WTC11 (cell line): ENCODE measurements around the gene THAP6.
"Not testable (repeated sequence)": the region's sequence is repeated elsewhere in the genome, so short reads cannot be mapped to it uniquely, and the experiment has no call there.

Source experiments
- EMX1 ChIP-seq: fragments of 250-450 bp; sonication (Bioruptor Pico); IDR thresholded peaks from 2 replicates; pipeline ENCODE4 v1.8.0; 2021; ENCODE audit warnings: mild to moderate bottlenecking
- ESRRA ChIP-seq: sonication (generic); formaldehyde crosslinking; IDR thresholded peaks from 2 replicates; pipeline ENCODE4 v1.8.1; 2022; ENCODE audit warnings: mild to moderate bottlenecking, missing genetic modification reagents, borderline replicate concordance
- FOXP1 ChIP-seq: sonication (generic); formaldehyde crosslinking; IDR thresholded peaks from 2 replicates; pipeline ENCODE4 v1.8.0; 2022; ENCODE audit warnings: missing genetic modification reagents, mild to moderate bottlenecking, moderate library complexity, borderline replicate concordance
- JUN ChIP-seq: sonication (generic); formaldehyde crosslinking; IDR thresholded peaks from 2 replicates; pipeline ENCODE4 v1.8.0; 2023; ENCODE audit warnings: mild to moderate bottlenecking, missing genetic modification reagents
- KAT7 ChIP-seq: sonication (generic); formaldehyde crosslinking; IDR thresholded peaks from 2 replicates; pipeline ENCODE4 v1.8.1; 2023; ENCODE audit warnings: missing genetic modification reagents, mild to moderate bottlenecking, borderline replicate concordance
- TCF7 ChIP-seq: sonication (generic); formaldehyde crosslinking; IDR thresholded peaks from 2 replicates; pipeline ENCODE4 v1.8.0; 2022; ENCODE audit warnings: mild to moderate bottlenecking, low read depth, missing genetic modification reagents, moderate library complexity
- ZNF263 ChIP-seq: sonication (generic); formaldehyde crosslinking; IDR thresholded peaks from 2 replicates; pipeline ENCODE4 v1.8.1; 2022; ENCODE audit warnings: low read depth, mild to moderate bottlenecking, moderate library complexity, missing genetic modification reagents
- TF ChIP-seq, protein P1 (sequence below): fragments of 200-600 bp; IDR thresholded peaks from 2 replicates; pipeline ENCODE4 v1.8.0; 2022; ENCODE audit warnings: antibody characterized with exemption
- TF ChIP-seq, protein P2 (sequence below): sonication (generic); formaldehyde crosslinking; IDR thresholded peaks from 2 replicates; pipeline ENCODE4 v1.8.1; 2023; ENCODE audit warnings: mild to moderate bottlenecking, missing genetic modification reagents, moderate library complexity
- TF ChIP-seq, protein P3 (sequence below): sonication (generic); formaldehyde crosslinking; IDR thresholded peaks from 2 replicates; pipeline ENCODE4 v1.8.1; 2023; ENCODE audit warnings: mild to moderate bottlenecking, moderate library complexity, missing genetic modification reagents
- TF ChIP-seq, protein P4 (sequence below): sonication (generic); formaldehyde crosslinking; IDR thresholded peaks from 2 replicates; pipeline ENCODE4 v1.8.1; 2022; ENCODE audit warnings: low read depth, mild to moderate bottlenecking, moderate library complexity, missing genetic modification reagents, borderline replicate concordance
- TF ChIP-seq, protein P5 (sequence below): sonication (generic); formaldehyde crosslinking; IDR thresholded peaks from 2 replicates; pipeline ENCODE4 v1.8.1; 2023; ENCODE audit warnings: mild to moderate bottlenecking, missing genetic modification reagents
- TF ChIP-seq, protein P6 (sequence below): sonication (generic); formaldehyde crosslinking; IDR thresholded peaks from 2 replicates; pipeline ENCODE4 v1.8.0; 2023; ENCODE audit warnings: mild to moderate bottlenecking, missing genetic modification reagents

DNA sequence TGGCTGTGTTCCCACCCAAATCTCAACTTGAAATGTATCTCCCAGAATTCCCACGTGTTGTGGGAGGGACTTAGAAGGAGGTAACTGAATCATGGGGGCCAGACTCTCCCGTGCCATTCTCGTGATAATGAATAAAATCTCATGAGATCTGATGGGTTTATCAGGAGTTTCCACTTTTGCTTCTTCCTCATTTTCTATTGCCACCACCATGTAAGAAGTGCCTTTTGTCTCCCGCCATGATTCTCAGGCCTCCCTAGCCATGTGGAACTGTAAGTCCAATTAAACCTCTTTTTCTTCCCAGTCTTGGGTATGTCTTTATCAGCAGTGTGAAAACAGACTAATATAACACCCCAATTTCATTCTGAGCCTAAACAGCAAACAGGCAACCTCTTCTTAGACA lies 4.7 kb upstream of the THAP6 start:
- TF ChIP-seq, protein P1, sequence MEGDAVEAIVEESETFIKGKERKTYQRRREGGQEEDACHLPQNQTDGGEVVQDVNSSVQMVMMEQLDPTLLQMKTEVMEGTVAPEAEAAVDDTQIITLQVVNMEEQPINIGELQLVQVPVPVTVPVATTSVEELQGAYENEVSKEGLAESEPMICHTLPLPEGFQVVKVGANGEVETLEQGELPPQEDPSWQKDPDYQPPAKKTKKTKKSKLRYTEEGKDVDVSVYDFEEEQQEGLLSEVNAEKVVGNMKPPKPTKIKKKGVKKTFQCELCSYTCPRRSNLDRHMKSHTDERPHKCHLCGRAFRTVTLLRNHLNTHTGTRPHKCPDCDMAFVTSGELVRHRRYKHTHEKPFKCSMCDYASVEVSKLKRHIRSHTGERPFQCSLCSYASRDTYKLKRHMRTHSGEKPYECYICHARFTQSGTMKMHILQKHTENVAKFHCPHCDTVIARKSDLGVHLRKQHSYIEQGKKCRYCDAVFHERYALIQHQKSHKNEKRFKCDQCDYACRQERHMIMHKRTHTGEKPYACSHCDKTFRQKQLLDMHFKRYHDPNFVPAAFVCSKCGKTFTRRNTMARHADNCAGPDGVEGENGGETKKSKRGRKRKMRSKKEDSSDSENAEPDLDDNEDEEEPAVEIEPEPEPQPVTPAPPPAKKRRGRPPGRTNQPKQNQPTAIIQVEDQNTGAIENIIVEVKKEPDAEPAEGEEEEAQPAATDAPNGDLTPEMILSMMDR, result not testable (repeated sequence)
- not testable (repeated sequence) for TF ChIP-seq ESRRA (CRISPR knock-in tag); KAT7 (CRISPR knock-in tag); EMX1; TCF7 (CRISPR knock-in tag); JUN; ZNF263 (CRISPR knock-in tag); FOXP1
- TF ChIP-seq, protein P2, sequence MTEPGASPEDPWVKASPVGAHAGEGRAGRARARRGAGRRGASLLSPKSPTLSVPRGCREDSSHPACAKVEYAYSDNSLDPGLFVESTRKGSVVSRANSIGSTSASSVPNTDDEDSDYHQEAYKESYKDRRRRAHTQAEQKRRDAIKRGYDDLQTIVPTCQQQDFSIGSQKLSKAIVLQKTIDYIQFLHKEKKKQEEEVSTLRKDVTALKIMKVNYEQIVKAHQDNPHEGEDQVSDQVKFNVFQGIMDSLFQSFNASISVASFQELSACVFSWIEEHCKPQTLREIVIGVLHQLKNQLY, result not testable (repeated sequence)
- TF ChIP-seq, protein P3, sequence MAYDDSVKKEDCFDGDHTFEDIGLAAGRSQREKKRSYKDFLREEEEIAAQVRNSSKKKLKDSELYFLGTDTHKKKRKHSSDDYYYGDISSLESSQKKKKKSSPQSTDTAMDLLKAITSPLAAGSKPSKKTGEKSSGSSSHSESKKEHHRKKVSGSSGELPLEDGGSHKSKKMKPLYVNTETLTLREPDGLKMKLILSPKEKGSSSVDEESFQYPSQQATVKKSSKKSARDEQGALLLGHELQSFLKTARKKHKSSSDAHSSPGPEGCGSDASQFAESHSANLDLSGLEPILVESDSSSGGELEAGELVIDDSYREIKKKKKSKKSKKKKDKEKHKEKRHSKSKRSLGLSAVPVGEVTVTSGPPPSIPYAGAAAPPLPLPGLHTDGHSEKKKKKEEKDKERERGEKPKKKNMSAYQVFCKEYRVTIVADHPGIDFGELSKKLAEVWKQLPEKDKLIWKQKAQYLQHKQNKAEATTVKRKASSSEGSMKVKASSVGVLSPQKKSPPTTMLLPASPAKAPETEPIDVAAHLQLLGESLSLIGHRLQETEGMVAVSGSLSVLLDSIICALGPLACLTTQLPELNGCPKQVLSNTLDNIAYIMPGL (CRISPR knock-in tag), result not testable (repeated sequence)
- TF ChIP-seq, protein P4, sequence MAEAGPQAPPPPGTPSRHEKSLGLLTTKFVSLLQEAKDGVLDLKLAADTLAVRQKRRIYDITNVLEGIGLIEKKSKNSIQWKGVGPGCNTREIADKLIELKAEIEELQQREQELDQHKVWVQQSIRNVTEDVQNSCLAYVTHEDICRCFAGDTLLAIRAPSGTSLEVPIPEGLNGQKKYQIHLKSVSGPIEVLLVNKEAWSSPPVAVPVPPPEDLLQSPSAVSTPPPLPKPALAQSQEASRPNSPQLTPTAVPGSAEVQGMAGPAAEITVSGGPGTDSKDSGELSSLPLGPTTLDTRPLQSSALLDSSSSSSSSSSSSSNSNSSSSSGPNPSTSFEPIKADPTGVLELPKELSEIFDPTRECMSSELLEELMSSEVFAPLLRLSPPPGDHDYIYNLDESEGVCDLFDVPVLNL (CRISPR knock-in tag), result not testable (repeated sequence)
- TF ChIP-seq, protein P5, sequence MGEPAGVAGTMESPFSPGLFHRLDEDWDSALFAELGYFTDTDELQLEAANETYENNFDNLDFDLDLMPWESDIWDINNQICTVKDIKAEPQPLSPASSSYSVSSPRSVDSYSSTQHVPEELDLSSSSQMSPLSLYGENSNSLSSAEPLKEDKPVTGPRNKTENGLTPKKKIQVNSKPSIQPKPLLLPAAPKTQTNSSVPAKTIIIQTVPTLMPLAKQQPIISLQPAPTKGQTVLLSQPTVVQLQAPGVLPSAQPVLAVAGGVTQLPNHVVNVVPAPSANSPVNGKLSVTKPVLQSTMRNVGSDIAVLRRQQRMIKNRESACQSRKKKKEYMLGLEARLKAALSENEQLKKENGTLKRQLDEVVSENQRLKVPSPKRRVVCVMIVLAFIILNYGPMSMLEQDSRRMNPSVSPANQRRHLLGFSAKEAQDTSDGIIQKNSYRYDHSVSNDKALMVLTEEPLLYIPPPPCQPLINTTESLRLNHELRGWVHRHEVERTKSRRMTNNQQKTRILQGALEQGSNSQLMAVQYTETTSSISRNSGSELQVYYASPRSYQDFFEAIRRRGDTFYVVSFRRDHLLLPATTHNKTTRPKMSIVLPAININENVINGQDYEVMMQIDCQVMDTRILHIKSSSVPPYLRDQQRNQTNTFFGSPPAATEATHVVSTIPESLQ (CRISPR knock-in tag), result not testable (repeated sequence)
- TF ChIP-seq, protein P6, sequence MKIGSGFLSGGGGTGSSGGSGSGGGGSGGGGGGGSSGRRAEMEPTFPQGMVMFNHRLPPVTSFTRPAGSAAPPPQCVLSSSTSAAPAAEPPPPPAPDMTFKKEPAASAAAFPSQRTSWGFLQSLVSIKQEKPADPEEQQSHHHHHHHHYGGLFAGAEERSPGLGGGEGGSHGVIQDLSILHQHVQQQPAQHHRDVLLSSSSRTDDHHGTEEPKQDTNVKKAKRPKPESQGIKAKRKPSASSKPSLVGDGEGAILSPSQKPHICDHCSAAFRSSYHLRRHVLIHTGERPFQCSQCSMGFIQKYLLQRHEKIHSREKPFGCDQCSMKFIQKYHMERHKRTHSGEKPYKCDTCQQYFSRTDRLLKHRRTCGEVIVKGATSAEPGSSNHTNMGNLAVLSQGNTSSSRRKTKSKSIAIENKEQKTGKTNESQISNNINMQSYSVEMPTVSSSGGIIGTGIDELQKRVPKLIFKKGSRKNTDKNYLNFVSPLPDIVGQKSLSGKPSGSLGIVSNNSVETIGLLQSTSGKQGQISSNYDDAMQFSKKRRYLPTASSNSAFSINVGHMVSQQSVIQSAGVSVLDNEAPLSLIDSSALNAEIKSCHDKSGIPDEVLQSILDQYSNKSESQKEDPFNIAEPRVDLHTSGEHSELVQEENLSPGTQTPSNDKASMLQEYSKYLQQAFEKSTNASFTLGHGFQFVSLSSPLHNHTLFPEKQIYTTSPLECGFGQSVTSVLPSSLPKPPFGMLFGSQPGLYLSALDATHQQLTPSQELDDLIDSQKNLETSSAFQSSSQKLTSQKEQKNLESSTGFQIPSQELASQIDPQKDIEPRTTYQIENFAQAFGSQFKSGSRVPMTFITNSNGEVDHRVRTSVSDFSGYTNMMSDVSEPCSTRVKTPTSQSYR (CRISPR knock-in tag), result not testable (repeated sequence)
